GM13976 (cell line): ENCODE measurements around the gene MTCH1.

Experiments
- DNase-seq: peaks from one replicate; pipeline ENCODE4 v3.0.0; 2012; ENCODE audit warnings: low spot score
- in situ Hi-C: fragments of 300-500 bp; cut with MboI; formaldehyde crosslinking; loops from one replicate; pipeline ENCODE4 v1.12.0; 2022; ENCODE audit warnings: low sequenced_read_pairs, mixed read lengths, inconsistent platforms; ENCODE audit not compliant: unreplicated experiment
- TF ChIP-seq, protein P1 (sequence below): IDR thresholded peaks from 2 replicates; pipeline ENCODE4 v1.5.1; 2012; ENCODE audit warnings: borderline replicate concordance, mild to moderate bottlenecking; ENCODE audit not compliant: insufficient read depth; ENCODE audit errors: extremely low read depth, missing control alignments, control extremely low read depth

Gene MTCH1

DNA sequence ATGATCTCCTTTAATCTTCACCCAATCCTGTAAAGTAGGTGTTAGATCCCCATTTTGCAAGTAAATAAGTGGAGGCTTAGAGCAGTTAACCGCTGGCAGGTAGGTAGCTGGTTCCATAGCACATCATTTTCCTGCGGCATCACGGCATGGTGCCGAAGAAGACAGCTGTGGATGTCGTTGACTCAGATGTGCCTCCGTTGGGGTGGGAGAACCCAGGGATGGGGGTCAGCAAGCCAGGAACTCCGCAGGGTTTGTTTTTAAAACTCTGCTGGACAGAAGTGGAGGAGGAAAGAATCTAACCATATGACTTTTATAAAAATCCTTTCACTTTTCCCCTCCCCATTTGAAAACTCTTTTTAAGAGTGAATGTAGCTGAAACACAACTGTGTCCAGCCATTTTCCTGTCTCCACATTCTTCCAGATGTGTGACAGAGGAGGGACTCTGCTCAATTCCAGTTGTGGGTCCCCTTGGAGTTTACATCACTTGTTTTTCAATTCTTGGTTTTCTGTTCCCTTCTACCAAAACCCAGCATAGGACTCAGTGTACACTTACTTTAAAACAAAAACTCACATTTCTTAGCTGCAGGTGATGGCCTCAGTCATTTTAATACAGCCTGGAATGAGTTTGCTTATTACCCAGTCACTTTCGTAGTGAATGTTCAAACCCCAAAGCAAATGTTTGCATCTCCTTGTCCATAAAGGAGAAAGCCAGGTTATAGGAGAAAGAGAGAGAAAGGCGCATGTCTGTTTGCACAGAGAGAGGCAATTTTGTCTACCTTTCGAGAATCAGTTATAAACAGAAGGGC lies 59.1 kb downstream of the MTCH1 start:
- in situ Hi-C loops = no loop called here
- DNase-seq = no peak
- TF ChIP-seq, protein P1, sequence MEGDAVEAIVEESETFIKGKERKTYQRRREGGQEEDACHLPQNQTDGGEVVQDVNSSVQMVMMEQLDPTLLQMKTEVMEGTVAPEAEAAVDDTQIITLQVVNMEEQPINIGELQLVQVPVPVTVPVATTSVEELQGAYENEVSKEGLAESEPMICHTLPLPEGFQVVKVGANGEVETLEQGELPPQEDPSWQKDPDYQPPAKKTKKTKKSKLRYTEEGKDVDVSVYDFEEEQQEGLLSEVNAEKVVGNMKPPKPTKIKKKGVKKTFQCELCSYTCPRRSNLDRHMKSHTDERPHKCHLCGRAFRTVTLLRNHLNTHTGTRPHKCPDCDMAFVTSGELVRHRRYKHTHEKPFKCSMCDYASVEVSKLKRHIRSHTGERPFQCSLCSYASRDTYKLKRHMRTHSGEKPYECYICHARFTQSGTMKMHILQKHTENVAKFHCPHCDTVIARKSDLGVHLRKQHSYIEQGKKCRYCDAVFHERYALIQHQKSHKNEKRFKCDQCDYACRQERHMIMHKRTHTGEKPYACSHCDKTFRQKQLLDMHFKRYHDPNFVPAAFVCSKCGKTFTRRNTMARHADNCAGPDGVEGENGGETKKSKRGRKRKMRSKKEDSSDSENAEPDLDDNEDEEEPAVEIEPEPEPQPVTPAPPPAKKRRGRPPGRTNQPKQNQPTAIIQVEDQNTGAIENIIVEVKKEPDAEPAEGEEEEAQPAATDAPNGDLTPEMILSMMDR = no peak

DNA sequence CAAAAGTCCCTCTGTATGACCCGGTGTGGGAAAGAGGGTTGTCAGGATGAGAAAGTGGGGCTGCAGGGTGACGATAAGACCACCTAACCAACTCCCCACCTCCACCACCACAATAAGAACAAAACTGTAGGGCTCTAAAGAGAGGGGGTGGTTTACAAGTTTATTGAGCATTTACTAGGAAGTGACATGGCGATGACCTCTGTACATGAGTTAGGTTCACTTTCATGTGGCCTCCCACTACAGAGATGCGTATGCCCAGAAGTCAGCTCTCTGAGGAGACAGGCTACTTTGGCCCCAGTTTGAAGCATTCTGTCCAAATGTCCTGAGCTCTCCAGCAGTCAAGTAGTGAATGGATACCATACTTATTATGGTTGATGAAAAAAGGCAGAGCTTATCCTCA lies 60.2 kb downstream of the MTCH1 start:
- TF ChIP-seq, protein P1 = no peak
- DNase-seq = peak; percentile 56
- in situ Hi-C loops = no loop called here

DNA sequence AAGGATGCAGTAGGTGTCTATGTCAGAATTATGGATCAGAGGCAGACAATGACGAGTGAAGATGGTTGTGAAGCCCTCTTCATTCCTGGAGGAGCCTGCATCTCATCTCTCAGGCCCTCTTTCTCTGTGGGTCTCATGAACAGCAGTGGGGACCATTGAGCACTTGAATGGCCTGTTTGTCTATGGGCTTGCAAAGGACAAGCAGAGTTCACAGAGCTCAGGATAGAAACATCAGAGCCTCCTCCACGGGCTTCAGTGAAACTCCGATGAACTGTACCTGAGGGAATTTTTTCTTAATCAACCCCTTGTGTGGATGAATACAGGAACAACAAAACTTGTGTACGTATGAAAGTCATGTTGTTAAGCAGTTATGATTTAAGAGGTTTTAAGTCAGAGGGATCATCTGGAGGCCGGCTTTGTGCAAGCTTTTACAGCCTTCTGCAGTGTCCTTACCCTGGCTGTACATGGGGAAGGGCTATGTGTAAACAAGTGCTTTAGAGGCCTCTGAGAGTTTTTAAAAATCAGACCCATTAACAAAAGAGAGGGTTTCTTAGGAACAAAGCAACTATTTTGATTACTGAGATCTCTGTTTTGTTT lies 61.1 kb downstream of the MTCH1 start:
- DNase-seq = no peak
- TF ChIP-seq, protein P1 = no peak
- in situ Hi-C loops = no loop called here

DNA sequence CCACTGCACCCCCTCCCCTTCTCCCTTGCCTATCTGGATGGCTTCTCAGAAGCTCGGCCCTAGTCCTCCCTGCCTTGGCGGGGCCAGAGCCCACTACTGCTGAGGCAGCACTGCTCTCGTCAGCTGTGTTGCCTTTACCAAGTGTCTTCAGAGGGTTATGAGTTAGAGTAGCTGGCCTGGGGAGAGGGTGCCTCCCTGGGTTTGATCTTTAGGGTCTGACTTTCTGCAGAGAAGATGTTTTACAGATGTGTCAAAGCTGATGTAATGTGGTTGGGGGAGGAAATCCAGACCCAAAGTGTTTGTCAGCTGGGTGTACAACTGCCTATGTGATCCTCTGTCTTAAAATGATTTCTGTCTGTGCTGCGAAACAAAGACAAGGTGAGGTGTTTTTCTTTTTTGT lies 61.9 kb downstream of the MTCH1 start:
- DNase-seq = no peak
- in situ Hi-C loops = no loop called here
- TF ChIP-seq, protein P1 = no peak

DNA sequence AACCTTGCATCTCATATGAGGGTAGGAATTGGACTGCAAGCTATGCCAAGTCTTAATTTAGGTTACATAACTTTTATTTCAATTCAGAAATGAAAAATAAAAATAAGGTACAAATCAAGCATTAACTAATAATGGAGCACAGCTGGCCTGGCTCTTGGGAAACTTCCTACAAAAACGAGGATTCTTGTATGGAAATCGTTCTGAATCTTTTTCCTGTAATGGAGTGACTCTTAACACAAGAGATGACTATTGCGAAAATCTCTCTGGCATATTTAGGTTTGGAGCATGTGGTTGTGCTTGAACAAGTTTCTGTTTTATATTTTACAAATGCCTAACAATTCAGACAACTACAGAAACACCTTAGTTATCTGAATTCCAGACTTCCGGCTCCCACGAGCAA lies 65.5 kb downstream of the MTCH1 start:
- DNase-seq = no peak
- TF ChIP-seq, protein P1 = no peak
- in situ Hi-C loops = no loop called here

DNA sequence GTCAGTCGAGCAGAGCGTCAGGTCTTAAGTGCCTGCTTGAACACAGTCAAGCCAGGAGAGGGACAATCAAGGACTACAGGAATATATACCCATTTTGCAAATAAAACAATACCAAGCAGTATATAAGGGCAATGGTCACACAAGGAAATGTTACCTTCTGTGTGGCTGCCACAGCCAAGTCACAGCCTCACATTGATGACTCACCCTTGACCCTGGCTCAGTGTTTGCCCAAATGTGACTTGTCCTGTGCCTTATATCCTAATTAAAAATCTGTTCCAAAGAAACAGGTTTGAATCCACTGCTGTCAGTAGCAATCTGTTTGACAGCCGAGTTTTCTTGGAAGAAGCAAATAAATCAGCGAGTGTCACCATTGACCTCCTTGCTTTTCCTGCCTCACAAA lies 65.9 kb downstream of the MTCH1 start:
- in situ Hi-C loops = no loop called here
- DNase-seq = no peak
- TF ChIP-seq, protein P1 = no peak
